ENCODE results near the gene GALNT6.

The GALNT6 gene

DNA sequence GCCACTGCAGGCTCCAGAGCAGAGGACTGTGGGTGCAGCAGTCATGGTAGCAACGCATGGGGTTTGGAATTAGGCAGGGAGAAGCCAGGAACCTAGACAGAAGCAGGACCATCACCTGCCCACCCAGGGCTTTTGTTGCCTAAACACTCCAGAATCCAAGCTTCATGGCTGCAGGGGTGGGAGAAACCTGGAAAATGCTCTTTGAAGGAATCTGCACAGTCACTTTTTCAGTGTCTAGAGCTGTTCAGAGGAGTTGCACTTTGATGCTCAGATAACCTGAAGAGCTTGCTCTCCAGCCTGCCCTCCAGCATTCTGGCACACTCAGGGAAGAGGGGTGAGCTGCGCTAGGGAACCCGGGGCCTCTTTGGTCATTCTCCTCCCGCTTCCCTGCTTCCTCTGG lies 43.1 kb downstream of the GALNT6 start:
- Histone ChIP-seq H3K27ac (replicated peaks; ENCODE audit: low read length) (no peak overlapping the region), H2AFZ (ENCODE audit: low read length) (no peak overlapping the region), H3K4me1 (ENCODE audit: control insufficient read depth in 2 of 2, insufficient read depth in 1 of 2, low read depth in 1 of 2, low read length in 2 of 2) (peaks cover 0 to 5% of the 10 kb centered on the region in 2 donors), H4K91ac (ENCODE audit: low read depth, low read length, poor library complexity) (no peak overlapping the region), H3K4me2 (ENCODE audit: insufficient read depth, low read length, poor library complexity, severe bottlenecking) (no peak overlapping the region), H3K18ac (ENCODE audit: low read length) (no peak overlapping the region), H3K4ac (ENCODE audit: low read length) (no peak overlapping the region), H3K79me1 (ENCODE audit: low read depth, low read length) (no peaks in the 10 kb centered on the region), H3K9me3 (replicated peaks in 1 of 2; ENCODE audit: control insufficient read depth in 2 of 2, insufficient read depth in 1 of 2, low read depth in 1 of 2, low read length in 2 of 2) (no peaks in the 10 kb centered on the region), H3K36me3 (replicated peaks in 1 of 2; ENCODE audit: control insufficient read depth in 2 of 2, insufficient read depth in 2 of 2, low read length in 2 of 2) (no peaks in the 10 kb centered on the region), H3K27me3 (ENCODE audit: control insufficient read depth in 3 of 3, insufficient read depth in 3 of 3, low read depth in 1 of 3, low read length in 3 of 3) (peaks cover 0 to 19% (median 2%) of the 10 kb centered on the region in 3 experiments), H3K14ac (ENCODE audit: low read length) (no peak overlapping the region), H3K9ac (ENCODE audit: low read depth, low read length, poor library complexity) (no peak overlapping the region), H2BK15ac (ENCODE audit: low read length) (no peak overlapping the region), H2BK120ac (ENCODE audit: low read depth, low read length) (no peak overlapping the region), H2BK12ac (ENCODE audit: low read length) (no peak overlapping the region), H2AK5ac (ENCODE audit: low read depth, low read length) (no peak overlapping the region), H3K4me3 (ENCODE audit: low read length in 2 of 2) (no peak overlapping the region), H3K23ac (ENCODE audit: low read depth, low read length, poor library complexity) (no peak overlapping the region), H2BK5ac (ENCODE audit: low read length) (no peak overlapping the region), H4K8ac (ENCODE audit: low read depth, low read length) (no peak overlapping the region)
- WGBS, 2 donors (ENCODE audit: extremely low coverage in 2 of 2, insufficient read length in 2 of 2, insufficient replicate concordance in 1 of 2): no CpG with 5 or more reads among the region's 4 CpGs
- DNase-seq (ENCODE audit: low spot score): no peak

DNA sequence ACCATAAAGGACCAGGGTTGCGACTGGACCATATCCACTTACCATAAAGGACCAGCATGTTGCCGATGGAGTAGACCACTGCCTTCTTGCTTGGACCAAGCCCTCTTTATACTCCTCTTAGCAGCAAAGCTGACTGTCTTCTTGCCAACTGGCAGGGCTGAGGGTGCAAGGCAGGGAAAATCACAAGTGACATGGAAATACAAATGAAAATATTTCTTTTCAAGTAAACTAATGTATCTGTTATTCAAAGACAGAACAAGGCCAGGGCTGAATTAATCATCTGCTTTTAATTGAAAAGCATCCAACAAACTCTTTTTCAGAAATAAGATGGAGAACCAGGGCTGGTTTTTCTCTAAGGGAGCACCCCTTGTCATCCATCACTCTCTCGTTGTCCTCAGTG lies 44.6 kb downstream of the GALNT6 start, which contains the start of gene CELA1:
Gene CELA1 (minus strand): TSS at position 99 of the 400 bp plus-strand sequence. CDS start 41 bp downstream, at position 58.
- Histone ChIP-seq H2BK12ac (ENCODE audit: low read length) (no peak within 1 kb of the TSS), H3K9me3 (replicated peaks in 1 of 2; ENCODE audit: control insufficient read depth in 2 of 2, insufficient read depth in 1 of 2, low read depth in 1 of 2, low read length in 2 of 2) (peaks cover 0 to 2% of the 10 kb centered on the region in 2 donors), H2BK15ac (ENCODE audit: low read length) (no peak within 1 kb of the TSS), H3K27ac (replicated peaks; ENCODE audit: low read length) (no peak within 1 kb of the TSS), H3K4ac (ENCODE audit: low read length) (no peak within 1 kb of the TSS), H2BK120ac (ENCODE audit: low read depth, low read length) (no peak within 1 kb of the TSS), H3K23ac (ENCODE audit: low read depth, low read length, poor library complexity) (no peak within 1 kb of the TSS), H2BK5ac (ENCODE audit: low read length) (no peak within 1 kb of the TSS), H3K79me1 (ENCODE audit: low read depth, low read length) (peaks cover 2% of the 10 kb centered on the region), H3K9ac (ENCODE audit: low read depth, low read length, poor library complexity) (no peak within 1 kb of the TSS), H3K36me3 (replicated peaks in 1 of 2; ENCODE audit: control insufficient read depth in 2 of 2, insufficient read depth in 2 of 2, low read length in 2 of 2) (no peaks in the 10 kb centered on the region), H4K91ac (ENCODE audit: low read depth, low read length, poor library complexity) (no peak within 1 kb of the TSS), H3K4me3 (ENCODE audit: low read length in 2 of 2) (no peak within 1 kb of the TSS), H2AFZ (ENCODE audit: low read length) (no peak within 1 kb of the TSS), H4K8ac (ENCODE audit: low read depth, low read length) (no peak within 1 kb of the TSS), H3K27me3 (ENCODE audit: control insufficient read depth in 3 of 3, insufficient read depth in 3 of 3, low read depth in 1 of 3, low read length in 3 of 3) (peaks cover 0 to 17% (median 2%) of the 10 kb centered on the region in 3 experiments), H3K14ac (ENCODE audit: low read length) (no peak within 1 kb of the TSS), H3K18ac (ENCODE audit: low read length) (peak within 1 kb of the TSS; percentile 64), H3K4me1 (ENCODE audit: control insufficient read depth in 2 of 2, insufficient read depth in 1 of 2, low read depth in 1 of 2, low read length in 2 of 2) (peaks cover 0 to 5% of the 10 kb centered on the region in 2 donors), H3K4me2 (ENCODE audit: insufficient read depth, low read length, poor library complexity, severe bottlenecking) (no peak within 1 kb of the TSS), H2AK5ac (ENCODE audit: low read depth, low read length) (peak within 1 kb of the TSS; percentile 47)
- WGBS, 2 donors (ENCODE audit: extremely low coverage in 2 of 2, insufficient read length in 2 of 2, insufficient replicate concordance in 1 of 2): no CpG with 5 or more reads among the region's 3 CpGs
- DNase-seq (ENCODE audit: low spot score): no peak

DNA sequence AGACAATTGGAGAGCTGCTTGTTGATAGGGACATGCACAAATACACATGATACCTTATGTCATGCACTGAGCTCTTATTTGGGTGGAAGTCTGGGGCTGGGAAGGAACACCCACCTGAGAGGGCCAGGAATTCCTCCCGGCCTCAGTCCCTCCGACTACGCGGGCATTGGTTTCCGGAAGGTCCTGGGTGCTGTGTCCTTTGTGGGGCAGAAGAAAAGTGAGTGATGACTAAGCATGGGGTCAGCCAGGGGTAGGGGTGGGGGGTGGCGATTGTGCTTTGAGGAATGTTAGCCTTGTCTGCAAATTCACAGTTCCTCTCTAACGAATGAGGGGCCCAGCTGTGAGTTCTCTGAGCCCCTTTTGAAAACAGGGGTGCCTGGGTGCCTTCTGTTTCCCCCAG lies 45.5 kb downstream of the GALNT6 start:
- Histone ChIP-seq H3K14ac (ENCODE audit: low read length) (no peak overlapping the region), H3K27ac (replicated peaks; ENCODE audit: low read length) (no peak overlapping the region)

DNA sequence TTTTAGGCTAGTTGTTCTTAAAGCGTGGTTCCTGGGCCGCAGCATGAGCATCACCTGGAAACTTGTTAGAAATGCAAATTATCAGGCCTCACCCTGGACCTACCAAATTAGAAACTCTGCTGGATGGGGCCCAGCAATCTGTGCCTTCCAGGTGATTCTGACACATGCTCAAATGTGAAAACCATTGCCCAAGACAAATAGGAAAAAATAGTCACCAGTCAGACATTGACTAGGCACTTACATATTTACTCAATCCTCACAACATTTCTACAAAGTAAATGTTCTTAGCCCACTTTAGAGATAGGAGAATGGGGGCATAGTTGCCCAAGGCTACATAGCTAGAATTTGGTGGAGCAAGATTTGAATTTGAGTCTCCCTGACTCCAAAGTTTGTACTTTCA lies 48.0 kb downstream of the GALNT6 start:
- Histone ChIP-seq H3K9ac (ENCODE audit: low read depth, low read length, poor library complexity) (no peak overlapping the region), H3K9me3 (replicated peaks in 1 of 2; ENCODE audit: control insufficient read depth in 2 of 2, insufficient read depth in 1 of 2, low read depth in 1 of 2, low read length in 2 of 2) (peaks cover 0 to 2% of the 10 kb centered on the region in 2 donors), H3K4me3 (ENCODE audit: low read length in 2 of 2) (no peak overlapping the region), H2BK12ac (ENCODE audit: low read length) (no peak overlapping the region), H3K27ac (replicated peaks; ENCODE audit: low read length) (no peak overlapping the region), H2AK5ac (ENCODE audit: low read depth, low read length) (no peak overlapping the region), H3K36me3 (replicated peaks in 1 of 2; ENCODE audit: control insufficient read depth in 2 of 2, insufficient read depth in 2 of 2, low read length in 2 of 2) (no peaks in the 10 kb centered on the region), H3K4me2 (ENCODE audit: insufficient read depth, low read length, poor library complexity, severe bottlenecking) (no peak overlapping the region), H2BK15ac (ENCODE audit: low read length) (no peak overlapping the region), H3K27me3 (ENCODE audit: control insufficient read depth in 3 of 3, insufficient read depth in 3 of 3, low read depth in 1 of 3, low read length in 3 of 3) (peaks cover 0 to 8% (median 2%) of the 10 kb centered on the region in 3 experiments), H3K4ac (ENCODE audit: low read length) (no peak overlapping the region), H3K18ac (ENCODE audit: low read length) (no peak overlapping the region), H2AFZ (ENCODE audit: low read length) (no peak overlapping the region), H3K4me1 (ENCODE audit: control insufficient read depth in 2 of 2, insufficient read depth in 1 of 2, low read depth in 1 of 2, low read length in 2 of 2) (peaks cover 0 to 8% of the 10 kb centered on the region in 2 donors), H2BK5ac (ENCODE audit: low read length) (no peak overlapping the region), H3K14ac (ENCODE audit: low read length) (no peak overlapping the region), H2BK120ac (ENCODE audit: low read depth, low read length) (no peak overlapping the region), H4K91ac (ENCODE audit: low read depth, low read length, poor library complexity) (no peak overlapping the region), H3K79me1 (ENCODE audit: low read depth, low read length) (peaks cover 2% of the 10 kb centered on the region), H3K23ac (ENCODE audit: low read depth, low read length, poor library complexity) (no peak overlapping the region), H4K8ac (ENCODE audit: low read depth, low read length) (no peak overlapping the region)
- WGBS, 2 donors (ENCODE audit: extremely low coverage in 2 of 2, insufficient read length in 2 of 2, insufficient replicate concordance in 1 of 2): no CpG with 5 or more reads among the region's 2 CpGs
- DNase-seq (ENCODE audit: low spot score): no peak

More for the DNA sequence above, 45.5 kb downstream of the GALNT6 start:
- no peak overlapping the region for H3K23ac ChIP-seq (ENCODE audit: low read depth, low read length, poor library complexity)
- H3K4me1 ChIP-seq (ENCODE audit: control insufficient read depth in 2 of 2, insufficient read depth in 1 of 2, low read depth in 1 of 2, low read length in 2 of 2): peaks cover 0 to 8% of the 10 kb centered on the region in 2 donors
- peaks cover 2% of the 10 kb centered on the region for H3K79me1 ChIP-seq (ENCODE audit: low read depth, low read length)
- H3K18ac ChIP-seq (ENCODE audit: low read length): no peak overlapping the region
- H3K27me3 ChIP-seq (ENCODE audit: control insufficient read depth in 3 of 3, insufficient read depth in 3 of 3, low read depth in 1 of 3, low read length in 3 of 3): peaks cover 0 to 9% (median 2%) of the 10 kb centered on the region in 3 experiments
- no peak overlapping the region for H4K8ac ChIP-seq (ENCODE audit: low read depth, low read length)
- no peak overlapping the region for H2BK15ac ChIP-seq (ENCODE audit: low read length)
- H3K36me3 ChIP-seq (replicated peaks in 1 of 2; ENCODE audit: control insufficient read depth in 2 of 2, insufficient read depth in 2 of 2, low read length in 2 of 2): no peaks in the 10 kb centered on the region
- no peak overlapping the region for H2BK120ac ChIP-seq (ENCODE audit: low read depth, low read length)
- H2BK5ac ChIP-seq (ENCODE audit: low read length): no peak overlapping the region
- H4K91ac ChIP-seq (ENCODE audit: low read depth, low read length, poor library complexity): no peak overlapping the region
- no peak overlapping the region for H3K4me2 ChIP-seq (ENCODE audit: insufficient read depth, low read length, poor library complexity, severe bottlenecking)
- no peak overlapping the region for H3K9ac ChIP-seq (ENCODE audit: low read depth, low read length, poor library complexity)
- peak overlapping the region; percentile 14 for H2AK5ac ChIP-seq (ENCODE audit: low read depth, low read length)
- H3K4ac ChIP-seq (ENCODE audit: low read length): no peak overlapping the region
- H2BK12ac ChIP-seq (ENCODE audit: low read length): no peak overlapping the region
- no peak overlapping the region for H3K4me3 ChIP-seq (ENCODE audit: low read length in 2 of 2)
- WGBS, 2 donors (ENCODE audit: extremely low coverage in 2 of 2, insufficient read length in 2 of 2, insufficient replicate concordance in 1 of 2): no CpG with 5 or more reads among the region's 7 CpGs
- H2AFZ ChIP-seq (ENCODE audit: low read length): no peak overlapping the region
- no peak for DNase-seq (ENCODE audit: low spot score)
- H3K9me3 ChIP-seq (replicated peaks in 1 of 2; ENCODE audit: control insufficient read depth in 2 of 2, insufficient read depth in 1 of 2, low read depth in 1 of 2, low read length in 2 of 2): peaks cover 0 to 2% of the 10 kb centered on the region in 2 donors
